GM21786 (cell line): Measurements from ENCODE around the gene UACA.
"Not testable (repeated sequence)": the region's sequence is repeated elsewhere in the genome, so short reads cannot be mapped to it uniquely, and the experiment has no call there.

Source experiments
- ATAC-seq: cut with Tn5 transposase; IDR thresholded peaks from one replicate; pipeline ENCODE4 v1.9.1; 2021; ENCODE audit not compliant: unreplicated experiment

The UACA gene

DNA sequence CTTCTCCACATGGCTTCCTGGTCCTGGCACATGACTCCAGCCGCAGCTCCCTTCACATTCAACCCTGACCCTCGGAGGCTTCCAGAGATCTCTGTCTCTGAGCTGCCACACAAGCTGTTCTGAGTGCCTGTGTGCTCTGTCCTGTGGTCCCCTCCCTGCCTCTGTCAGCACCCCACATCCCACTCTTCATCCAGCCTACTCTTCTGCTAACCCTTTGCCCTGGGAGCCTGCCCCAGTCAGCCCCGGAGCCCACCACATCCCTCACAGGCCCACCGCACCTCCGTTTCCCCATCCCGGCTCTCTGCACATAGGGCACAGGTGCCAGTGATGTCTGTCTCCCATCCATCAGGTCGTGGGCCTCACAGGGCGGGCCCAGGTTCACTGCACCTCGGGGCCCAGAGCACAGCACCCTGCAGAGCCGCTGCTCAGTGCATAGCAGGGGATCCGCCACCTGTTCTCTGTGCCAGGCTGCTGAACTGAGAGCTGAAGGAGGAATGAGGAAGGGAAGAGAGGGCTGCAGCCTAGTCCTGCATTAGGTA is 133.6 kb downstream of the UACA start:
- no peak for ATAC-seq

DNA sequence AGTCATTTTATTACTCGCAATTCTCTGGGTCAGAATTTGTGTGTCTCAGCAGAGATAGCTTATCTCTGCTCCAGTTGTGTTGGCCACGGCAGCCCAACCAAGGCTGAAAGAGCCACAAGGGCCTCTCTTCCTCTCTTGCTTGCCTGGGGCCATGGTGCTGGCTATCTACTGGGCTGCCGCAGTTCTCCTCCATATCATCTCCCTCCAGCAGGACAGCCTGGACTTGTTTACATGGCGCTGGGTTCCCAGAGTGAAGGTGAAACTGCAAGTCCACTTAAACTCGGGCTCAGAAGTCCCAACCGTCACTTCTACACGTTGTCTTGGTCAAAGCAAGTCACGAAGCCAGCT is 134.8 kb downstream of the UACA start:
- ATAC-seq, result no peak

GRCh38 chr15:70627734-70628548 is 135.4 kb downstream of the UACA start:
- ATAC-seq, result no peak

DNA sequence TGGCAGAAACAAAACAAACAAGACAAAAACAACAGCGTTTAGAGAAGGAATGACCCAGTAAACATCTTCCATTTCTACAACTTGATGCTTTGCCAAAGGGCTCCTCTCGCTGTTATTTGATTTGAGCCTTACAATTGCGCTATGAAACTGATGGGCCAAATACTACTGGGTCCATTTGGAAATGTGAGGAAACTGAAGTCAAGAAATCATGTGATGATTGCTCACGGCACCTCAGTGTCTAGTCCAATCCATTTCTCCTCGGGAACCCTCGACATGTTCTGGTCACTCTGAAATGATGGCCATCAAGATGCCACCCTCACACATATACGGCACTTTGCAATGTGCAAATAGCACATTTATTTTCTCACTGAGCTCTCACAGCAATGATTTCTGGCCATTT is 136.0 kb downstream of the UACA start:
- no peak for ATAC-seq

DNA sequence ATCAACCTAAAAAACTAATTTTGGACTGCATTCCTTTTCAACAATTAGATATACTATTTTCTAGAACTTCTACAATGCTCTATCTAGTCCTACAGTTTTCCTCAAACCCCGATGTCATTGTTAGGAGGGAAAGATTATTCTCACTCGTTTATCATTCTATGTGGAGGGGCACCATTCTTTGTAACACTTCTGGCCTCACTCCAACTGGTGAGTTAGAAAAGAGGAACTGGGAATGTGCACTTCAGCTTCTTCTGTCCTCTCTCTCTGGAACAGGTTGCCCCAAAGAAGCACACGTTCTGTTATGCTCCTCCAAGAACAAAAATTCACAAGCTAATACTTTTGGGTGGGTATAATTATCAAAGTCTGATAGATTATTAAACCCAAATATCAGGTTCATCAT is 137.9 kb downstream of the UACA start:
- no peak for ATAC-seq

GRCh38 chr15:70625011-70625410 is 138.3 kb downstream of the UACA start:
- ATAC-seq, result no peak

- ATAC-seq, result no peak
Measured at GRCh38 chr15:70618929-70619328, 144.4 kb downstream of the UACA start.

DNA sequence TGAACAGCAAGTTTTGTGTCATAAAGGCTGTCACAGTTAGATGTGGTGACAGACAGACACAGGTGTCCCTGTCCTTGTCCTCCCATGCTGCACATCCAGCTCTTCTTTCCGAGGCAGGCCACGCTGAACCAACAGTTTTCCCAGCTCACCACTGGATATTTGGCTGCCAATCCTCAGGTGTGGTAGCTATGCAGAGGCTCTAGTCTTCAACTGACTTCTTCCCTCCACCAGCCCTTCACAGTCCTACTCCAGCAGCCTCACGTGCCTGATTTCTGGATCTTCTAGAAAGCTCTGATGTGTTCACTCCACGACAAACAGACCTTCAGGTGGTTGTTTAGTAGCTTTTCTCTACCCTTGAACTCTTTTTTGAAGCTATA is 145.5 kb downstream of the UACA start:
- ATAC-seq, result no peak

- no peak for ATAC-seq
Measured at GRCh38 chr15:70617076-70617910, 146.1 kb downstream of the UACA start.

GRCh38 chr15:70616311-70616756 is 147.0 kb downstream of the UACA start:
- not testable (repeated sequence) for ATAC-seq

DNA sequence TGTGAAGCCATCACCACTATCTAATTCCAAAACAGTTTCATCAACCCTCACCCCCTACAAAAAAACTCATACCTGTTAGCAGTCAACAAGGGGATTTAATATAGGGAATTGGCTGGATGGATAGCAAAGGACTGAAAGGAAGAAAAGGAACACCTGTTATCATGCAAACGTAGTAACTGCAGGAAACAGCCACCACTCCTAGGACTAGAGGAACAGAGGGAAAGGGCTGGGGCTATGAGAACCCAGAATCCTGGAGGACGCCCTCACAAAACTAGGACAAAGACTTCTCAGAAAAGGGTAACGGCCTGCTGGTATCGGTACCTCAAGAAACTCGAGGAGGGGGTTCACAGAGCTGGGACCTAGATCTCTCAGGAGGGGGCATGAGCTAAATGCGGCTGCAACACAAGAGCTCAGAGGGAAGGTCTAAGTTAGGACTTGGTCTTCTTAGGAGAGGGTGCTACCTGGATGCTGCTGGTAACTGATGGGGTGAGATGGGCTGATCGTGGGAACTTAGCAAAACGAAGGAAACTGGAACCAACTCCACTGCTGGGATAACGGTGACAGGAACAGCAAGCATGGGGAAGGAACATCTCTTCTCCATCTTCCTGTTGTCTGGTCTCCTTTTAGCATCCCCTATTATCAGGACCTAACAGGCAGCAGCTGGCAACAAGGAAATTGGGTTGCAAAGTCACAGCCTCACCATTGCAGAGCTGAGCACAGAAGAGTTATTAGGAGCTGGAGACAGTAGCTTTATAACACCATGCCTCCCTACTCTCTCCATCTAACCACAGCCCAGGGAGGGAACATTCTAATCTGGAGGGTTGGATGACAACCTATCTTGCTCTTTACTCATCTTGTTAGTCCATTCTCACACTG is 147.7 kb downstream of the UACA start:
- no peak for ATAC-seq

DNA sequence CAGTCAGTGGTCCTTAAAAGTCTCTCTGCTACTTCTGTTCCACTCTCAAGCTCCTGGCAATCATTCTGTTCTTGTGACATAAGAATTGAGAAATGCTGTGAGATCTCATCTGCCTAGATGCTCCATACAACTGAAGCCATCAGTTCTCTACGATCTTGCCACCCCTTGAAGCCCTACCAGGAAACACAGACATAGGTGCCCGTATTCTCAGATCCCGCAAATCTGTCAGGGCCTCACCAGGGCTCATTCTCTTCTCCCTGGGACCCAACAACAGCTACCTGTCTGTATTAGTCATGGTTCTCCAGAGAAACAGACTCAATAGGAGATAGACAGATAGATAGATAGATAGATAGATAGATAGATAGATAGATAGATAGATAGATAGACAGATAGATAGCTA is 149.1 kb downstream of the UACA start:
- ATAC-seq, result no peak

GRCh38 chr15:70613271-70613670 is 150.1 kb downstream of the UACA start:
- ATAC-seq, result no peak

- no peak for ATAC-seq
Measured at GRCh38 chr15:70611286-70611685, 152.1 kb downstream of the UACA start.

DNA sequence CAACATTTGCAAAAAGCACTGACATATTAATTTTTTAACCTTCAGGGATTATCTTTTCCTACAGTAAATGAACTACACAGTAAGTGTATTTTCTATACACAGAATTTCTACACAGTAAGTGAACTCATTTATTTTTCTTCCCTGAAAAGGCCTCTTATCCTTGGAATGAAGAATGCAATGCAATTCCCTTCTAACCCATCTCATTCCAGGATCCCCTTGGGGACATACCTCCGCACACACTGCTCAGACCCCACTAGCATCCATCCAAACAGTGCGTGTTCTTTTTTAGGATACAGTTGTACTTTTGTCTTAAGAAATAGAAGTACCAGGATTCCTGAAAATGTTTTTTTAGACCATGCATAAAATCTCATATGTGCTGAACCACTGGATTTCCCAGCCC is 152.8 kb downstream of the UACA start:
- no peak for ATAC-seq

GRCh38 chr15:70609889-70610288 is 153.5 kb downstream of the UACA start:
- no peak for ATAC-seq

DNA sequence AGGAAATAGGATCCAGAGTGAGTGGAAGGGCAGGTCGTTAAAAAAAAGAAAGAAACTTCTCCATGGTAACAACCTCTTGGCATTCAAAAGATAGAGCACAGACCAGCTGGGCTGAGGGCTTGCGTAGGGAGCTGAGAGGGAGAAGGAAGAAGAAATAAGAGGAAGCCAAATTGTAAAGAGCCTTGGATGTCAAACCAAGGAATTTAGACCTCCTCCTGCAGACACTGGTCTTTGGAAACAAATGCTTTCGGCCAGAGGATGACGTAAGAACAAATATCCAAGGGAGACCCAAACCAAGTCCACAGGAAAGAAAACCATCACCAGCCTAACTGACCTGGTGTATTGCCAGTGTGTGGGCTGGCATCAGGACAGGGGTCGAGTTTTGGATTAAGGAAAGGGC is 155.2 kb downstream of the UACA start:
- no peak for ATAC-seq

DNA sequence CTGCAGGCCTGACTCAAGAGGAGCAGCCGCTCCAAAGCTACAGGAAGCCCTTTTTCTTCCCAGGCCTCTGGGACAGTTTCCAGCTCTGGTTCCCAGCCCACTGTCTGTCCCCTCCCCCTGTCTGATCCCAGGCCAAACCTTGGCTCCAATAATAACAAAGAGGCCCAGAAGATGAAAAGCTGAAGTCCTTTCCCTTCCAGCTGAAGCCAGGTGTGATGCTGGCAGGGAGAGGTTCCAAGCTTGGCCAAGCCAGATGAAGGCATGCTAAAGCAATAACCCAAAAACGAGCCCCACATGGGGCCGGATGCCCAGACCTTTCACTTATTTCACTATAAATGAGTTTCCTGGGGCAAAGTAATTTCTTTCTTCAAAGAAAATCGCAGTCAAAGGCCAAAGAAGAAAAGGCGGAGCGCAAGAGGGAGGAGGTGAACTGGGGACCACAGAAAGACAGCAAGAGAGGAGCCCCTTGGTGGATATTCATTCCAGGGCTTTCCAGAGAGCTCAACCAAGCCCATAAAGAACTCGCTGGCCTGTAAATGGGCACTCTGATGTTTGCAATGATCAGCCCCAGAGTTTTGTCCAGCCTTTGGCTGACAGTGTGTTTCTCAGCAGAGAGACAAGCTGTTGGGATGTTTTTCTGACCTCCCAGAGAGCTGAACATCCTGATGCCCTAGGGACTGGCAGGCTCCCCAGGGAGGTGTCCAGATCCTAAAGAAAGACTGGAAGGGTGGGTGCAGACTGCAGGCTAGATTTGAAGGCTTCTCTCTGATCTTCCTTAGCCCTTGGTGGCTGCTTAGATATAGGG is 157.6 kb downstream of the UACA start:
- no peak for ATAC-seq

GRCh38 chr15:70604666-70605315 is 158.6 kb downstream of the UACA start:
- no peak for ATAC-seq
